Upper lobe of left lung (tissue), 6 donors: ENCODE data around the gene PRM2. TPM values are rescaled to one million over a fixed set of nuclear protein-coding genes. Genes with fewer than 3 reads are reported as not detected.

Experiments
- ATAC-seq, 2 donors: fragments of 200-7000 bp; cut with Tn5 transposase; one replicate each; pipeline ENCODE4 v1.9.1; 2022; ENCODE audit warnings: mild to moderate bottlenecking in 2 of 2, moderate library complexity in 2 of 2; ENCODE audit not compliant: low FRiP score in 2 of 2
- DNase-seq, 2 donors: peaks; one replicate each; pipeline ENCODE4 v3.0.0-alpha.2; 2019 to 2020
- H3K27ac ChIP-seq, 4 donors: fragments of 200-600 bp; sonication (generic); one replicate each; pipeline ENCODE4 v1.5.1; 2016 to 2019
- H3K27me3 ChIP-seq, 4 donors: fragments of 200-600 bp; sonication (generic); one replicate each; pipeline ENCODE4 v1.5.1; 2017 to 2019
- H3K36me3 ChIP-seq, 4 donors: fragments of 200-600 bp; sonication (generic); one replicate each; pipeline ENCODE4 v1.5.1; 2016 to 2019
- H3K4me1 ChIP-seq, 4 donors: fragments of 200-600 bp; sonication (generic); one replicate each; pipeline ENCODE4 v1.5.1; 2018 to 2019
- H3K4me3 ChIP-seq, 4 donors: fragments of 200-600 bp; sonication (generic); one replicate each; pipeline ENCODE4 v1.5.1; 2017 to 2019; ENCODE audit warnings: mild to moderate bottlenecking in 2 of 4, moderate library complexity in 1 of 4
- H3K9me3 ChIP-seq, 4 donors: fragments of 200-600 bp; sonication (generic); one replicate each; pipeline ENCODE4 v1.5.1; 2018 to 2019
- CTCF ChIP-seq, 6 experiments: fragments of 450-650 bp in 4 of 6; fragments of 200-600 bp in 2 of 6; sonication (generic) in 2 of 6; IDR thresholded peaks; one replicate each; pipeline ENCODE4 v1.5.1; 2016 to 2019; ENCODE audit warnings: antibody characterized with exemption in 6 of 6
- EP300 ChIP-seq, 4 donors: sonication (generic); formaldehyde crosslinking; IDR thresholded peaks; one replicate each; pipeline ENCODE4 v1.5.1; 2017; ENCODE audit warnings: antibody characterized with exemption in 4 of 4, control low read depth in 2 of 4
- POLR2A ChIP-seq, 4 donors: fragments of 450-650 bp; IDR thresholded peaks; one replicate each; pipeline ENCODE4 v1.5.1; 2016 to 2017; ENCODE audit warnings: antibody characterized with exemption in 4 of 4, mild to moderate bottlenecking in 2 of 4
- POLR2AphosphoS5 ChIP-seq, 2 donors: sonication (generic); formaldehyde crosslinking; IDR thresholded peaks; one replicate each; pipeline ENCODE4 v1.5.1; 2017; ENCODE audit warnings: antibody characterized with exemption in 2 of 2
- WGBS, 2 donors: methylation state at CpG; one replicate each; pipeline ENCODE4 v1.1.5; 2017 to 2018; 5-methylcytosine and 5-hydroxymethylcytosine counted together
- total RNA-seq, 6 donors: library from RNA; depleted of rRNA in 4 of 6; stranded (reverse); fragments of >200 nt in 4 of 6; gene quantifications; one replicate each; pipeline versions ENCODE4 v1.1.0 to v1.2.1, GENCODE V29; 2016 to 2021
- donor health status: DM: no; HTN: no; CAD: no; lungs with moderate emphysema.
- donor health status: DM: no; HTN: yes; CAD: no; lungs with severe emphysema.

PRM2 gene
- total RNA-seq, 6 donors from 2014 or later: not detected

GRCh38 chr16:11310997-11311561, 34.8 kb upstream of the PRM2 start:
- H3K27me3 ChIP-seq: no peaks in the 10 kb centered on the region
- H3K36me3 ChIP-seq: no peaks in the 10 kb centered on the region
- H3K4me1 ChIP-seq: peaks cover 45 to 67% (median 46%) of the 10 kb centered on the region in 4 donors
- H3K27ac ChIP-seq: peak overlapping the region in 3 of 4 donors; percentile 1 to 66 (median 53)
- no peaks in the 10 kb centered on the region for H3K9me3 ChIP-seq
- H3K4me3 ChIP-seq: no peak overlapping the region
- ATAC-seq: no peak
- TF ChIP-seq POLR2A (IDR thresholded peaks at IDR 0.05): no peak
- TF ChIP-seq POLR2AphosphoS5 (IDR thresholded peaks at IDR 0.05): no peak
- no peak for TF ChIP-seq CTCF (IDR thresholded peaks at IDR 0.05)
- 54 to 58% methylated on average over 10 of the region's 10 CpGs for WGBS, 2 donors
- DNase-seq: no peak

- 82 to 93% methylated on average over 3 of the region's 3 CpGs for WGBS, 2 donors
- ATAC-seq (no peak), DNase-seq (no peak)
- Histone ChIP-seq H3K9me3 (no peaks in the 10 kb centered on the region), H3K4me1 (peaks cover 42 to 64% (median 46%) of the 10 kb centered on the region in 4 donors), H3K27me3 (no peaks in the 10 kb centered on the region), H3K4me3 (no peak overlapping the region), H3K27ac (peak overlapping the region in 3 of 4 donors; percentile 1 to 66 (median 53)), H3K36me3 (no peaks in the 10 kb centered on the region)
- TF ChIP-seq POLR2A (IDR thresholded peaks at IDR 0.05): no peak
- TF ChIP-seq POLR2AphosphoS5 (IDR thresholded peaks at IDR 0.05): no peak
- no peak for TF ChIP-seq EP300 (IDR thresholded peaks at IDR 0.05)
- no peak for TF ChIP-seq CTCF (IDR thresholded peaks at IDR 0.05)
Measured at GRCh38 chr16:11310634-11310977, 34.3 kb upstream of the PRM2 start.

- Histone ChIP-seq H3K27ac (peak overlapping the region in 3 of 4 donors; percentile 22 to 85 (median 66)), H3K27me3 (no peaks in the 10 kb centered on the region), H3K4me1 (peaks cover 41 to 61% (median 46%) of the 10 kb centered on the region in 4 donors), H3K4me3 (no peak overlapping the region), H3K36me3 (no peaks in the 10 kb centered on the region), H3K9me3 (no peaks in the 10 kb centered on the region)
- whole genome bisulfite sequencing, 2 donors: 64 to 71% methylated on average over 9 of the region's 9 CpGs
- ATAC-seq: no peak
- DNase-seq: no peak
- TF ChIP-seq POLR2AphosphoS5 (IDR thresholded peaks at IDR 0.05) (no peak), POLR2A (IDR thresholded peaks at IDR 0.05) (no peak), CTCF (IDR thresholded peaks at IDR 0.05) (no peak), EP300 (IDR thresholded peaks at IDR 0.05) (no peak)
Measured at GRCh38 chr16:11309895-11310633, 33.8 kb upstream of the PRM2 start.

- Histone ChIP-seq H3K4me1 (peaks cover 41 to 63% (median 46%) of the 10 kb centered on the region in 4 donors), H3K36me3 (no peaks in the 10 kb centered on the region), H3K27me3 (no peaks in the 10 kb centered on the region), H3K27ac (peak overlapping the region; percentile 78 to 93 (median 84)), H3K4me3 (no peak overlapping the region), H3K9me3 (no peaks in the 10 kb centered on the region)
- WGBS, 2 donors: 53 to 84% methylated on average over 8 to 14 of the region's 15 CpGs
- TF ChIP-seq POLR2A (IDR thresholded peaks at IDR 0.05) (no peak), CTCF (IDR thresholded peaks at IDR 0.05) (no peak), EP300 (IDR thresholded peaks at IDR 0.05) (no peak), POLR2AphosphoS5 (IDR thresholded peaks at IDR 0.05) (no peak)
- no peak for ATAC-seq
- DNase-seq: peak in 1 of 2 donors; percentile 46
Measured at GRCh38 chr16:11308493-11309283, 32.4 kb upstream of the PRM2 start.
